GM12878 (cell line): ENCODE data around the gene TUBGCP3. TPM values are rescaled to one million over a fixed set of nuclear protein-coding genes. Genes with fewer than 3 reads are reported as not detected.
A peak's percentile ranks its signal among the peaks of the same experiment; 100 is the strongest.

ENCODE experiments used
- ATAC-seq: fragments of 200-7000 bp; cut with Tn5 transposase; 3 replicates; pipeline ENCODE4 v1.9.1; 2020; ENCODE audit warnings: mild to moderate bottlenecking, moderate library complexity
- BruUV-seq: library from RNA; stranded (reverse); fragments of 400-500 nt; replicated peaks from 2 replicates; lab custom pipeline; 2021; lab: Mats Ljungman, UMichigan
- CTCF ChIA-PET: fragments of 300-600 bp; sonication (Branson Sonifier 250); formaldehyde crosslinking; extraction: SDS; loops from one replicate; lab custom pipeline; 2021; ENCODE audit warnings: inconsistent platforms; lab: Yijun Ruan, JAX
- POLR2A ChIA-PET: fragments of 350-600 bp; formaldehyde crosslinking; extraction: SDS; loops from one replicate; lab custom pipeline; 2021; ENCODE audit warnings: inconsistent platforms; lab: Charles Lee
- RAD21 ChIA-PET: fragments of 300-600 bp; sonication (Branson Sonifier 250); formaldehyde crosslinking; loops from one replicate; lab custom pipeline; 2023; ENCODE audit warnings: antibody characterized with exemption; ENCODE audit not compliant: unreplicated experiment; lab: Charles Lee
- SMC1A ChIA-PET: fragments of 300-600 bp; sonication (Branson Sonifier 250); formaldehyde crosslinking; loops from one replicate; lab custom pipeline; 2023; ENCODE audit not compliant: unreplicated experiment, uncharacterized antibody; lab: Charles Lee
- DNase-seq: peaks from one replicate; pipeline ENCODE4 v3.0.0-alpha.2; 2011; ENCODE audit warnings: low read depth, low spot score
- FAIRE-seq: peaks from 3 replicates; lab custom pipeline; 2011; peaks lifted over from hg19 to GRCh38; lab: Jason Lieb, UNC
- H2AFZ ChIP-seq: 2 replicates; pipeline ENCODE4 v1.6.0; 2011; ENCODE audit warnings: low read depth, low read length, control low read depth; ENCODE audit not compliant: control insufficient read depth
- H3K27ac ChIP-seq: 2 replicates; pipeline ENCODE4 v1.5.1; 2011; ENCODE audit warnings: control low read depth; ENCODE audit not compliant: control insufficient read depth, insufficient read depth
- H3K27me3 ChIP-seq, 2 experiments: replicated peaks in 1 of 2; 2 replicates each; pipeline versions ENCODE4 v1.6.0 to v1.6.1; 2011; ENCODE audit warnings: low read length in 1 of 2; ENCODE audit not compliant: control insufficient read depth in 2 of 2, insufficient read depth in 2 of 2
- H3K36me3 ChIP-seq, 2 experiments: 2 replicates each; pipeline ENCODE4 v1.5.1; 2011; ENCODE audit warnings: low read length in 1 of 2; ENCODE audit not compliant: control insufficient read depth in 2 of 2, insufficient read depth in 2 of 2
- H3K4me1 ChIP-seq: 2 replicates; pipeline ENCODE4 v1.6.1; 2011; ENCODE audit warnings: mild to moderate bottlenecking, low read length, moderate library complexity, mixed read lengths; ENCODE audit not compliant: control insufficient read depth, insufficient read depth
- H3K4me2 ChIP-seq: 2 replicates; pipeline ENCODE4 v1.6.0; 2011; ENCODE audit warnings: control low read depth; ENCODE audit not compliant: control insufficient read depth, insufficient read depth
- H3K4me3 ChIP-seq: fragments of 200-600 bp; sonication (generic); 2 replicates; pipeline ENCODE4 v1.5.1; 2016
- H3K79me2 ChIP-seq: 2 replicates; pipeline ENCODE4 v1.6.0; 2011; ENCODE audit warnings: low read length; ENCODE audit not compliant: control insufficient read depth, insufficient read depth
- H3K9ac ChIP-seq: 2 replicates; pipeline ENCODE4 v1.8.0; 2011; ENCODE audit warnings: low read length, control low read depth, mixed read lengths; ENCODE audit not compliant: control insufficient read depth, insufficient read depth
- H3K9me3 ChIP-seq: replicated peaks from 3 replicates; pipeline ENCODE4 v1.5.1; 2011; ENCODE audit warnings: mild to moderate bottlenecking, low read length; ENCODE audit not compliant: control insufficient read depth, insufficient read depth
- H4K20me1 ChIP-seq: 2 replicates; pipeline ENCODE4 v1.6.0; 2011; ENCODE audit not compliant: control insufficient read depth, insufficient read depth
- BHLHE40 ChIP-seq, 2 experiments: fragments of 450-650 bp in 1 of 2; IDR thresholded peaks; 2 replicates each; pipeline ENCODE4 v1.6.1; 2011 to 2017; ENCODE audit warnings: low read depth in 2 of 2, borderline replicate concordance in 1 of 2, improper control_type of control experiment in 1 of 2, low read length in 1 of 2, mild to moderate bottlenecking in 1 of 2
- CREB1 ChIP-seq: IDR thresholded peaks from 2 replicates; pipeline ENCODE4 v1.6.1; 2012; ENCODE audit warnings: low read depth, mild to moderate bottlenecking, inconsistent platforms
- EGR1 ChIP-seq, 2 experiments: IDR thresholded peaks; 1 replicate in 1 of 2; 2 replicates in 1 of 2; pipeline ENCODE4 v1.6.1; 2011 to 2012; ENCODE audit warnings: low read depth in 2 of 2, low read length in 2 of 2, borderline replicate concordance in 1 of 2, mild to moderate bottlenecking in 1 of 2, moderate library complexity in 1 of 2
- IKZF2 ChIP-seq, 2 experiments: fragments of 450-650 bp; IDR thresholded peaks; 2 replicates each; pipeline ENCODE4 v1.6.1; 2017; ENCODE audit warnings: mild to moderate bottlenecking in 2 of 2, moderate library complexity in 2 of 2
- MLLT1 ChIP-seq: fragments of 450-650 bp; IDR thresholded peaks from 2 replicates; pipeline ENCODE4 v1.6.1; 2016; ENCODE audit warnings: mild to moderate bottlenecking
- RB1 ChIP-seq: fragments of 450-650 bp; formaldehyde crosslinking; IDR thresholded peaks from 2 replicates; pipeline ENCODE4 v1.6.1; 2017; ENCODE audit warnings: mild to moderate bottlenecking, borderline replicate concordance
- RCOR1 ChIP-seq: conservative IDR thresholded peaks from 2 replicates; pipeline ENCODE4 v1.6.1; 2012; ENCODE audit warnings: low read depth, low read length, improper control_type of control experiment
- REST ChIP-seq: IDR thresholded peaks from 2 replicates; pipeline ENCODE4 v1.6.1; 2012; ENCODE audit warnings: mild to moderate bottlenecking, low read depth, low read length
- SMC3 ChIP-seq: IDR thresholded peaks from 2 replicates; pipeline ENCODE4 v1.6.1; 2011; ENCODE audit warnings: low read length, improper control_type of control experiment, borderline replicate concordance
- SUPT20H ChIP-seq: IDR thresholded peaks from 2 replicates; pipeline ENCODE4 v1.6.1; 2011; ENCODE audit warnings: low read depth, mild to moderate bottlenecking, low read length, moderate library complexity, borderline replicate concordance; ENCODE audit not compliant: control insufficient read depth
- TAF1 ChIP-seq: IDR thresholded peaks from 2 replicates; pipeline ENCODE4 v1.6.1; 2011; ENCODE audit warnings: mild to moderate bottlenecking, low read depth, low read length, borderline replicate concordance
- TCF3 ChIP-seq: IDR thresholded peaks from 2 replicates; pipeline ENCODE4 v1.6.1; 2012; ENCODE audit warnings: low read depth, mild to moderate bottlenecking, low read length, borderline replicate concordance; ENCODE audit not compliant: insufficient read depth
- ZBTB40 ChIP-seq: fragments of 450-650 bp; IDR thresholded peaks from 2 replicates; pipeline ENCODE4 v1.6.1; 2016; ENCODE audit warnings: mild to moderate bottlenecking, moderate library complexity, borderline replicate concordance
- ZNF24 ChIP-seq: fragments of 450-650 bp; IDR thresholded peaks from 2 replicates; pipeline ENCODE4 v1.6.1; 2017; ENCODE audit warnings: antibody characterized with exemption, mild to moderate bottlenecking
- WGBS: methylation state at CpG from one replicate; pipeline ENCODE4 v1.1.6; 2016; ENCODE audit warnings: low lambda C conversion rate; ENCODE audit not compliant: insufficient replicate concordance, insufficient coverage; ENCODE audit errors: missing lambda C conversion rate; 5-methylcytosine and 5-hydroxymethylcytosine counted together
- in situ Hi-C: fragments of 300-500 bp; cut with MboI; formaldehyde crosslinking; loops from 9 replicates; pipeline ENCODE4 v1.14.3; 2018; ENCODE audit warnings: mixed read lengths
- intact Hi-C: fragments of 100-400 bp; cut with micrococcal nuclease; formaldehyde crosslinking; loops from one replicate; pipeline ENCODE4 v1.14.2; 2022; ENCODE audit not compliant: unreplicated experiment
- polyA plus RNA-seq, 11 experiments: library from polyadenylated mRNA; depleted of rRNA in 4 of 11; unstranded in 6 of 11; stranded (reverse) in 5 of 11; fragments of >200 nt; fragmentation: Nextera tagmentation in 4 of 11; fragmentation: Illumina TruSeq in 1 of 11; extraction: Ambion mirVana in 4 of 11; extraction: Trizol in 1 of 11; gene quantifications; 1 replicate in 1 of 11; 2 replicates in 10 of 11; pipeline versions ENCODE4 v1.2.1 to v1.2.3, GENCODE V29; 2011 to 2016; ENCODE audit warnings: inconsistent platforms in 2 of 11, missing spikeins in 2 of 11, low read depth in 1 of 11
- total RNA-seq, 4 experiments: library from RNA; depleted of rRNA in 3 of 4; stranded (reverse); fragments of >200 nt in 3 of 4; fragmentation: Illumina TruSeq in 1 of 4; extraction: Trizol in 1 of 4; gene quantifications; 2 replicates each; pipeline versions ENCODE4 v1.2.1 to v1.2.3, GENCODE V29; 2013 to 2021

Gene TUBGCP3
- total and polyA plus RNA-seq, 10 of the 15 experiments (the other 5 are each of a cell fraction or from before 2014, with no cell fraction given), result 4.0 to 34.0 (median 22.6) TPM

- FAIRE-seq (no peak), ATAC-seq (peak; percentile 80), DNase-seq (no peak)
- POLR2A ChIA-PET, result no interaction called here
- peak overlapping the region; percentile 94 for H3K9ac ChIP-seq
- peak overlapping the region; percentile 93 for H3K4me3 ChIP-seq
- under 1% methylated on average over 28 of the region's 42 CpGs for WGBS
- H3K36me3 ChIP-seq, result no peaks in the 10 kb centered on the region
- peak overlapping the region; percentile 94 for H3K27ac ChIP-seq
- peaks cover 18% of the 10 kb centered on the region for H3K4me1 ChIP-seq
- CTCF ChIA-PET, result no interaction called here
- in situ Hi-C loops, result no loop called here
- H3K27me3 ChIP-seq, result no peaks in the 10 kb centered on the region
- no TSS peak for BruUV-seq
- H2AFZ ChIP-seq, result peak overlapping the region; percentile 93
- peak overlapping the region; percentile 91 for H3K4me2 ChIP-seq
- no peaks in the 10 kb centered on the region; the same call in 2 of the 3 replicates for H3K9me3 ChIP-seq
- H3K79me2 ChIP-seq, result peaks cover 60% of the 10 kb centered on the region
- RAD21 ChIA-PET, result no interaction called here
- no peaks in the 10 kb centered on the region for H4K20me1 ChIP-seq
- intact Hi-C loops, result no loop called here
- SMC1A ChIA-PET, result no interaction called here
- no peak for TF ChIP-seq SMC3
- no peak for TF ChIP-seq ZBTB40
- peak; percentile 21 to 54; a peak in 2 of 4 replicates for TF ChIP-seq IKZF2 (IDR thresholded peaks at IDR 0.05)
- TF ChIP-seq RB1, result no peak
- 0 out of 2 replicates have a peak, but pooled peaks have one; percentile 25 for TF ChIP-seq MLLT1
- TF ChIP-seq RCOR1, result no peak
- TF ChIP-seq ZNF24, result no peak
- TF ChIP-seq REST, result 0 out of 2 replicates have a peak, but pooled peaks have one; percentile 12
- peak in 1 of 2 experiments; percentile 51; a peak in 1 of 4 replicates for TF ChIP-seq BHLHE40 (IDR thresholded peaks at IDR 0.05; ENCODE audit: borderline replicate concordance in 1 of 2, low read depth in 2 of 2, low read length in 1 of 2)
- TF ChIP-seq CREB1, result 0 out of 2 replicates have a peak, but pooled peaks have one; percentile 19
- TF ChIP-seq TAF1, result peak; percentile 31; the same call in 1 of the 2 replicates
- no peak for TF ChIP-seq SUPT20H
- TF ChIP-seq TCF3, result no peak
- 0 out of 3 replicates have a peak, but pooled peaks of 1 of the 2 experiments have one; percentile 31 for TF ChIP-seq EGR1 (IDR thresholded peaks at IDR 0.05; ENCODE audit: borderline replicate concordance in 1 of 2, low read depth in 2 of 2, low read length in 2 of 2)
These were observed 665 bp downstream of the TUBGCP3 start for GRCh38 chr13:112587212-112587763.
